ENCODE data around the gene INMT.

Gene INMT

GRCh38 chr7:30705596-30705995, 46.3 kb upstream of the INMT start:
- Histone ChIP-seq H3K27ac (peak overlapping the region; percentile 26; the same call in 1 of the 2 replicates), H3K36me3 (ENCODE audit: insufficient read depth) (no peaks in the 10 kb centered on the region), H2AFZ (ENCODE audit: low read depth) (peak overlapping the region; percentile 44; the same call in 1 of the 2 replicates), H3K9ac (peak overlapping the region; percentile 12; the same call in 1 of the 2 replicates), H3K79me2 (ENCODE audit: insufficient read depth, low read depth) (no peaks in the 10 kb centered on the region), H4K20me1 (ENCODE audit: insufficient read depth) (no peaks in the 10 kb centered on the region), H3K27me3 (ENCODE audit: insufficient read depth, low read depth) (no peaks in the 10 kb centered on the region), H3K4me3 (IDR thresholded peaks at IDR 0.05; ENCODE audit: insufficient read depth, low read depth, low read length) (no peak overlapping the region), H3K4me2 (peak overlapping the region; percentile 75), H3K4me1 (ENCODE audit: low read depth, poor library complexity, severe bottlenecking) (peaks cover 20% of the 10 kb centered on the region)
- TF ChIP-seq, protein P1, sequence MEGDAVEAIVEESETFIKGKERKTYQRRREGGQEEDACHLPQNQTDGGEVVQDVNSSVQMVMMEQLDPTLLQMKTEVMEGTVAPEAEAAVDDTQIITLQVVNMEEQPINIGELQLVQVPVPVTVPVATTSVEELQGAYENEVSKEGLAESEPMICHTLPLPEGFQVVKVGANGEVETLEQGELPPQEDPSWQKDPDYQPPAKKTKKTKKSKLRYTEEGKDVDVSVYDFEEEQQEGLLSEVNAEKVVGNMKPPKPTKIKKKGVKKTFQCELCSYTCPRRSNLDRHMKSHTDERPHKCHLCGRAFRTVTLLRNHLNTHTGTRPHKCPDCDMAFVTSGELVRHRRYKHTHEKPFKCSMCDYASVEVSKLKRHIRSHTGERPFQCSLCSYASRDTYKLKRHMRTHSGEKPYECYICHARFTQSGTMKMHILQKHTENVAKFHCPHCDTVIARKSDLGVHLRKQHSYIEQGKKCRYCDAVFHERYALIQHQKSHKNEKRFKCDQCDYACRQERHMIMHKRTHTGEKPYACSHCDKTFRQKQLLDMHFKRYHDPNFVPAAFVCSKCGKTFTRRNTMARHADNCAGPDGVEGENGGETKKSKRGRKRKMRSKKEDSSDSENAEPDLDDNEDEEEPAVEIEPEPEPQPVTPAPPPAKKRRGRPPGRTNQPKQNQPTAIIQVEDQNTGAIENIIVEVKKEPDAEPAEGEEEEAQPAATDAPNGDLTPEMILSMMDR (conservative IDR thresholded peaks at IDR 0.05; ENCODE audit: low read depth, low read length) = no peak

- Histone ChIP-seq H3K4me1 (ENCODE audit: low read depth, poor library complexity, severe bottlenecking) (peaks cover 20% of the 10 kb centered on the region), H3K27me3 (ENCODE audit: insufficient read depth, low read depth) (no peaks in the 10 kb centered on the region), H3K27ac (no peak overlapping the region), H3K79me2 (ENCODE audit: insufficient read depth, low read depth) (no peaks in the 10 kb centered on the region), H3K4me2 (no peak overlapping the region), H2AFZ (ENCODE audit: low read depth) (no peak overlapping the region), H3K9ac (no peak overlapping the region), H4K20me1 (ENCODE audit: insufficient read depth) (no peaks in the 10 kb centered on the region), H3K4me3 (IDR thresholded peaks at IDR 0.05; ENCODE audit: insufficient read depth, low read depth, low read length) (no peak overlapping the region), H3K36me3 (ENCODE audit: insufficient read depth) (no peaks in the 10 kb centered on the region)
- TF ChIP-seq, protein P1 (conservative IDR thresholded peaks at IDR 0.05; ENCODE audit: low read depth, low read length) = no peak
These were observed 45.6 kb upstream of the INMT start for GRCh38 chr7:30706316-30706715.

DNA sequence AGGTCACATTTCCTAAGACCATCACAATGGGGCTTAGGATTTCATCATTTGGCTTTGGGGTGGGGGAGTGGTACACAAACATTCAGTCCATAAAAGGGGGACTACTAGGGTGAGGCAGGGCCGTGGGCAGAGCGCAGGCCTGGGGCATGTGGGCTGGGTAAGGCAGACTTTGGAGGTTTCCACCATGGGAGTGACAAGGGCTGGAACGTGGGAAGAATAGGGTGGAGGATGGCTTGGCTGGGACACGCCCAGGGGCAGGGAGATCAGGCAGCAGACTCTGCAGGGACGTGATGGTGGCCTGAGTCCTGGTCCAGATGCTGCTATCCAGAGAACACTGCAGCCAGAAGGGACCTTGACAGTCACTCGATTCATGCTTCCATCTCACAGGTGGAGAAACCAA, 45.0 kb upstream of the INMT start:
- peaks cover 20% of the 10 kb centered on the region for H3K4me1 ChIP-seq (ENCODE audit: low read depth, poor library complexity, severe bottlenecking)
- no peak overlapping the region for H3K4me3 ChIP-seq (IDR thresholded peaks at IDR 0.05; ENCODE audit: insufficient read depth, low read depth, low read length)
- H3K79me2 ChIP-seq (ENCODE audit: insufficient read depth, low read depth) = no peaks in the 10 kb centered on the region
- H3K9ac ChIP-seq = no peak overlapping the region
- H2AFZ ChIP-seq (ENCODE audit: low read depth) = no peak overlapping the region
- TF ChIP-seq, protein P1 (conservative IDR thresholded peaks at IDR 0.05; ENCODE audit: low read depth, low read length) = no peak
- no peaks in the 10 kb centered on the region for H4K20me1 ChIP-seq (ENCODE audit: insufficient read depth)
- H3K4me2 ChIP-seq = no peak overlapping the region
- no peak overlapping the region for H3K27ac ChIP-seq
- no peaks in the 10 kb centered on the region for H3K27me3 ChIP-seq (ENCODE audit: insufficient read depth, low read depth)
- H3K36me3 ChIP-seq (ENCODE audit: insufficient read depth) = no peaks in the 10 kb centered on the region

GRCh38 chr7:30707391-30708357, 44.3 kb upstream of the INMT start:
- no peak overlapping the region for H3K9ac ChIP-seq
- no peaks in the 10 kb centered on the region for H3K79me2 ChIP-seq (ENCODE audit: insufficient read depth, low read depth)
- H3K27ac ChIP-seq = no peak overlapping the region
- H3K36me3 ChIP-seq (ENCODE audit: insufficient read depth) = no peaks in the 10 kb centered on the region
- H2AFZ ChIP-seq (ENCODE audit: low read depth) = no peak overlapping the region
- no peaks in the 10 kb centered on the region for H4K20me1 ChIP-seq (ENCODE audit: insufficient read depth)
- peaks cover 20% of the 10 kb centered on the region for H3K4me1 ChIP-seq (ENCODE audit: low read depth, poor library complexity, severe bottlenecking)
- H3K4me3 ChIP-seq (IDR thresholded peaks at IDR 0.05; ENCODE audit: insufficient read depth, low read depth, low read length) = no peak overlapping the region
- H3K27me3 ChIP-seq (ENCODE audit: insufficient read depth, low read depth) = no peaks in the 10 kb centered on the region
- H3K4me2 ChIP-seq = no peak overlapping the region
- TF ChIP-seq, protein P1 (conservative IDR thresholded peaks at IDR 0.05; ENCODE audit: low read depth, low read length) = no peak

Measured in KMS-11 (cell line).